ENCODE data around the gene TRIM63.

DNA sequence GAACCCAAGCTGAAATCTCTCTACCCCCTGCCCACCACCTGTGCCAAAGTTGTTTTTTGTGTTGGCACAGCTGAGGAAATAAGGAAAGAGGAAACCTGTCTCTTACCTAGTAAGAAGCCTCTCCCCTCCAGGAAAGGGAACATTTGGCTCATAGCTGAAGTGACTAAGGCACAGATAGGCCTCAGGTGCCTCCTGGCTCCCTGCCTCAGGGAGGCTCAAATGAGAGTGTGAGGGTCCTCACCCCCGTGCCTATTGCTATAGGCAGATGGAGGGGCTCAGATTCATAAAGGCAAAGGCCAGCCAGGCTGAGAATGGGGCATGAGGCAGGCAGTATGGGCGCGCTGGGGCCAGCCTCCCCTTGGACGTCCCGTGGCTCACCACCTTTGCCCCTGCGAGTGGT, 29.0 kb downstream of the TRIM63 start:
- TF ChIP-seq, protein P1, sequence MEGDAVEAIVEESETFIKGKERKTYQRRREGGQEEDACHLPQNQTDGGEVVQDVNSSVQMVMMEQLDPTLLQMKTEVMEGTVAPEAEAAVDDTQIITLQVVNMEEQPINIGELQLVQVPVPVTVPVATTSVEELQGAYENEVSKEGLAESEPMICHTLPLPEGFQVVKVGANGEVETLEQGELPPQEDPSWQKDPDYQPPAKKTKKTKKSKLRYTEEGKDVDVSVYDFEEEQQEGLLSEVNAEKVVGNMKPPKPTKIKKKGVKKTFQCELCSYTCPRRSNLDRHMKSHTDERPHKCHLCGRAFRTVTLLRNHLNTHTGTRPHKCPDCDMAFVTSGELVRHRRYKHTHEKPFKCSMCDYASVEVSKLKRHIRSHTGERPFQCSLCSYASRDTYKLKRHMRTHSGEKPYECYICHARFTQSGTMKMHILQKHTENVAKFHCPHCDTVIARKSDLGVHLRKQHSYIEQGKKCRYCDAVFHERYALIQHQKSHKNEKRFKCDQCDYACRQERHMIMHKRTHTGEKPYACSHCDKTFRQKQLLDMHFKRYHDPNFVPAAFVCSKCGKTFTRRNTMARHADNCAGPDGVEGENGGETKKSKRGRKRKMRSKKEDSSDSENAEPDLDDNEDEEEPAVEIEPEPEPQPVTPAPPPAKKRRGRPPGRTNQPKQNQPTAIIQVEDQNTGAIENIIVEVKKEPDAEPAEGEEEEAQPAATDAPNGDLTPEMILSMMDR (conservative IDR thresholded peaks at IDR 0.05; ENCODE audit: low read length), result no peak
- no peak for TF ChIP-seq EZH2phosphoT487 (IDR thresholded peaks at IDR 0.05; ENCODE audit: borderline replicate concordance, low read depth, low read length)

All from OCI-LY7 (cell line).